ENCODE results near the gene ARHGEF2. TPM values are rescaled to one million over a fixed set of nuclear protein-coding genes. Genes with fewer than 3 reads are reported as not detected.
A peak's percentile ranks its signal among the peaks of the same experiment; 100 is the strongest.

Gene ARHGEF2
- total and polyA plus RNA-seq, 2 of the 13 experiments (the other 11 are each of a cell fraction or from before 2014, with no cell fraction given): 16.1 to 32.1 TPM

DNA sequence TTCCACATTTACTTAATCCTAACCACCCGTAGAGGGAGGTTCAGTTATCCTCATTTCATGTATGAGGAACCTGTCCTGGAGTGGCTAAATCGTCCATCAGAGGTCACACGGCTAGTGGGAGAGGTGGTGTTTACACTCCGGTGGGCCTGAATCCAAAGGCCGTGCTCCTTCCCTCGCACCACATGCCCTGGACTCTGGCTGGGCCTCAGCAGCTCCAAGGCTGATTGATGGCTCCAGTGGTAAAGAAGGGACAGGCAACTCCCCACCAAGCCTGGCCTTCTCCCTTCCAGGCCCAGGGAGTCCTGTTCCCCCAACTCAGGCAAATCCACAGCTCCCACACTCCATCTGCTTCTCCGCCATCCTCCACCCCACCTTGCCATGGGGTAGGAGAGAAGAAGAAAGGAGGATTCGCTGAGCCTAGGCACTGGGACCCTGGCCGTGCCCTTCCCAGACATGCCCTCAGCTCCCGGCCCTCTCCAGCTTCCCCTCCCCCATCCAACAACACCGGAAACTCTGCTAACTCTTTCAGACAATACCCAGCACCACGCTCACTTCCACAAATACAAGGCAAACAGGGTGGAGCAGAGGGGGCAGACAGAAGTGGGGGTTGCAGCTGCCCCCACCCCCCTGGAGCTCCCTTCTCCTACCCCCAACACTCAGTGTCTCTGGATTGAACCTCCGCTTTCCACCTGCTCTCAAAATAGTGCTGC lies 10.9 kb downstream of the ARHGEF2 start (continued):
- TF ChIP-seq, protein P1, sequence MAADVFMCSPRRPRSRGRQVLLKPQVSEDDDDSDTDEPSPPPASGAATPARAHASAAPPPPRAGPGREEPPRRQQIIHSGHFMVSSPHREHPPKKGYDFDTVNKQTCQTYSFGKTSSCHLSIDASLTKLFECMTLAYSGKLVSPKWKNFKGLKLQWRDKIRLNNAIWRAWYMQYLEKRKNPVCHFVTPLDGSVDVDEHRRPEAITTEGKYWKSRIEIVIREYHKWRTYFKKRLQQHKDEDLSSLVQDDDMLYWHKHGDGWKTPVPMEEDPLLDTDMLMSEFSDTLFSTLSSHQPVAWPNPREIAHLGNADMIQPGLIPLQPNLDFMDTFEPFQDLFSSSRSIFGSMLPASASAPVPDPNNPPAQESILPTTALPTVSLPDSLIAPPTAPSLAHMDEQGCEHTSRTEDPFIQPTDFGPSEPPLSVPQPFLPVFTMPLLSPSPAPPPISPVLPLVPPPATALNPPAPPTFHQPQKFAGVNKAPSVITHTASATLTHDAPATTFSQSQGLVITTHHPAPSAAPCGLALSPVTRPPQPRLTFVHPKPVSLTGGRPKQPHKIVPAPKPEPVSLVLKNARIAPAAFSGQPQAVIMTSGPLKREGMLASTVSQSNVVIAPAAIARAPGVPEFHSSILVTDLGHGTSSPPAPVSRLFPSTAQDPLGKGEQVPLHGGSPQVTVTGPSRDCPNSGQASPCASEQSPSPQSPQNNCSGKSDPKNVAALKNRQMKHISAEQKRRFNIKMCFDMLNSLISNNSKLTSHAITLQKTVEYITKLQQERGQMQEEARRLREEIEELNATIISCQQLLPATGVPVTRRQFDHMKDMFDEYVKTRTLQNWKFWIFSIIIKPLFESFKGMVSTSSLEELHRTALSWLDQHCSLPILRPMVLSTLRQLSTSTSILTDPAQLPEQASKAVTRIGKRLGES (CRISPR knock-in tag; IDR thresholded peaks at IDR 0.05; ENCODE audit: borderline replicate concordance): no peak
- TF ChIP-seq ZSCAN20 (CRISPR knock-in tag; IDR thresholded peaks at IDR 0.05; ENCODE audit: borderline replicate concordance) (no peak), TCF7 (IDR thresholded peaks at IDR 0.05; ENCODE audit: low read depth) (no peak), EZH2 (conservative IDR thresholded peaks at IDR 0.05; ENCODE audit: low read depth, low read length) (no peak), ZNF597 (CRISPR knock-in tag; IDR thresholded peaks at IDR 0.05) (no peak), ZSCAN9 (CRISPR knock-in tag; IDR thresholded peaks at IDR 0.05; ENCODE audit: borderline replicate concordance) (no peak), MED8 (CRISPR knock-in tag; IDR thresholded peaks at IDR 0.05; ENCODE audit: insufficient replicate concordance) (no peak), SCMH1 (CRISPR knock-in tag; IDR thresholded peaks at IDR 0.05; ENCODE audit: borderline replicate concordance) (no peak), ZNF282 (IDR thresholded peaks at IDR 0.05; ENCODE audit: partially characterized antibody) (no peak), NFIB (CRISPR knock-in tag; IDR thresholded peaks at IDR 0.05; ENCODE audit: borderline replicate concordance) (no peak), HBP1 (CRISPR knock-in tag; IDR thresholded peaks at IDR 0.05; ENCODE audit: low read depth) (no peak), MTA1 (CRISPR knock-in tag; IDR thresholded peaks at IDR 0.05; ENCODE audit: borderline replicate concordance) (peak; percentile 84; the same call in 1 of the 2 replicates), ZNF431 (CRISPR knock-in tag; IDR thresholded peaks at IDR 0.05; ENCODE audit: borderline replicate concordance, low read depth) (0 out of 2 replicates have a peak, but pooled peaks have one; percentile 55), AKNA (CRISPR knock-in tag; IDR thresholded peaks at IDR 0.05; ENCODE audit: borderline replicate concordance) (no peak), ZNF567 (CRISPR knock-in tag; IDR thresholded peaks at IDR 0.05; ENCODE audit: borderline replicate concordance) (no peak)
- TF ChIP-seq, protein P2, sequence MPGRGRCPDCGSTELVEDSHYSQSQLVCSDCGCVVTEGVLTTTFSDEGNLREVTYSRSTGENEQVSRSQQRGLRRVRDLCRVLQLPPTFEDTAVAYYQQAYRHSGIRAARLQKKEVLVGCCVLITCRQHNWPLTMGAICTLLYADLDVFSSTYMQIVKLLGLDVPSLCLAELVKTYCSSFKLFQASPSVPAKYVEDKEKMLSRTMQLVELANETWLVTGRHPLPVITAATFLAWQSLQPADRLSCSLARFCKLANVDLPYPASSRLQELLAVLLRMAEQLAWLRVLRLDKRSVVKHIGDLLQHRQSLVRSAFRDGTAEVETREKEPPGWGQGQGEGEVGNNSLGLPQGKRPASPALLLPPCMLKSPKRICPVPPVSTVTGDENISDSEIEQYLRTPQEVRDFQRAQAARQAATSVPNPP (CRISPR knock-in tag; IDR thresholded peaks at IDR 0.05): no peak

Data from HepG2 (cell line).